Breast epithelium (tissue), 3 donors: ENCODE measurements around the gene METAP1.

Source experiments
- CTCF ChIP-seq, 3 donors: fragments of 450-650 bp; IDR thresholded peaks; one replicate each; pipeline ENCODE4 v1.5.1; 2016 to 2017; ENCODE audit warnings: antibody characterized with exemption in 3 of 3, mild to moderate bottlenecking in 3 of 3, moderate library complexity in 3 of 3
- POLR2A ChIP-seq: fragments of 450-650 bp; IDR thresholded peaks from one replicate; pipeline ENCODE4 v1.6.1; 2016; ENCODE audit warnings: antibody characterized with exemption, mild to moderate bottlenecking, moderate library complexity

DNA sequence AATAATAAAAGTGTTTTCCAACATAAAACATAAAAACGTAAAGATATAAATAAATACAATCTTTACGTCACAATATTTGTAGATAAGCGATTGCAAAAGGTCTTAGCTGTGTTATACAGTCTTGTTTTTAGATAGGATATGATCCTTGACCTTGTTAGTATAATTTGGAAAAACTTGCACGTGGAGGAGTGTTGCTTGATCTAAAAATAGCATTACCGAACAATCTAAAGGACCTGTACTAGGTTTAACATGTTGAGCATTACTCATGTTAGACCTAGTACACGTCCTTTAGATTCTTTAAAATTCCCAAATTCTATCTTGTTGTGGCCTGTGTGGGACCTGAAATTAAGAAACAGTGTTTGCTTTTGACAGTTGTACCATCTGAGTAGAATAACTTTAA is 1.6 kb downstream of the METAP1 start:
- TF ChIP-seq CTCF (IDR thresholded peaks at IDR 0.05) = no peak
- TF ChIP-seq POLR2A = no peak
